Glutamatergic neuron (in vitro differentiated cells): ENCODE results near the gene RND1. TPM values are rescaled to one million over a fixed set of nuclear protein-coding genes. Genes with fewer than 3 reads are reported as not detected.

Experiments used
- DNase-seq: peaks from one replicate; pipeline ENCODE4 v3.0.0; 2022
- H3K27ac Mint-ChIP-seq: one replicate; pipeline ENCODE4 v1.8.0; 2020; ENCODE audit warnings: mild to moderate bottlenecking, mixed read lengths, inconsistent platforms; ENCODE audit not compliant: unreplicated experiment
- H3K27me3 Mint-ChIP-seq: one replicate; pipeline ENCODE4 v1.8.0; 2020; ENCODE audit warnings: mild to moderate bottlenecking, moderate library complexity, mixed read lengths, inconsistent platforms; ENCODE audit not compliant: unreplicated experiment
- H3K36me3 Mint-ChIP-seq: one replicate; pipeline ENCODE4 v1.8.0; 2020; ENCODE audit warnings: mild to moderate bottlenecking, mixed read lengths, inconsistent platforms; ENCODE audit not compliant: unreplicated experiment
- H3K4me1 Mint-ChIP-seq: one replicate; pipeline ENCODE4 v1.8.0; 2020; ENCODE audit warnings: mild to moderate bottlenecking, low read depth, mixed read lengths, inconsistent platforms; ENCODE audit not compliant: unreplicated experiment
- H3K4me3 Mint-ChIP-seq: one replicate; pipeline ENCODE4 v1.8.0; 2020; ENCODE audit warnings: mild to moderate bottlenecking, mixed read lengths, inconsistent platforms; ENCODE audit not compliant: unreplicated experiment
- H3K9me3 Mint-ChIP-seq: one replicate; pipeline ENCODE4 v1.8.0; 2020; ENCODE audit warnings: mild to moderate bottlenecking, moderate library complexity, mixed read lengths, inconsistent platforms; ENCODE audit not compliant: unreplicated experiment
- total RNA-seq: library from RNA; stranded (reverse); fragmentation: NEBNext Ultra II Directional; extraction: Animal tissue kit (Norgen Biotek cat#: 25700); gene quantifications from one replicate; pipeline ENCODE4 v1.2.1, GENCODE V29; 2021; ENCODE audit not compliant: unreplicated experiment
- TF ChIP-seq, protein P1 (sequence below): fragments of 200-600 bp; sonication (generic); IDR thresholded peaks from one replicate; pipeline ENCODE4 v1.5.0; 2021; ENCODE audit not compliant: partially characterized antibody, unreplicated experiment

Gene RND1
- total RNA-seq, 1 donor from 2014 or later: 1.8 TPM

DNA sequence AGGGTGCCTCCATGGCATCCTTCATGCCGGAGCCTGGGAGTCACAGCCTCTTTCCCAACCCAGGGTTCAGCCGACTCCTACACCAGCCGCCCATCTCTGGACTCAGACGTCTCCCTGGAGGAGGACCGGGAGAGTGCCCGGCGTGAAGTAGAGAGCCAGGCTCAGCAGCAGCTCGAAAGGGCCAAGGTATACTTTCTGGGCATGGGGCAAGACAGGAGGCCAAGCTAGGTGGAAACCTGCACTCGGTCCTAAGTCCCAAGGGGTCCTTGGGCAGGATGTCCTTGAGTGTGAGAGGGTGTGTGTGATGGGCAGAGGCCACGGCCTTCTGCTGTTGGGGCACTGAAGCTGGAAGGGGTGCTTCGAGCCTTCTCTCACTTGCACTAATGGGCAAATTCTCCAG, 42.4 kb downstream of the RND1 start:
- H3K27ac Mint-ChIP-seq: no peak overlapping the region
- peaks cover 4% of the 10 kb centered on the region for H3K36me3 Mint-ChIP-seq
- peaks cover 4% of the 10 kb centered on the region for H3K9me3 Mint-ChIP-seq
- H3K27me3 Mint-ChIP-seq: peaks cover 16% of the 10 kb centered on the region
- H3K4me1 Mint-ChIP-seq: peaks cover 8% of the 10 kb centered on the region
- TF ChIP-seq, protein P1, sequence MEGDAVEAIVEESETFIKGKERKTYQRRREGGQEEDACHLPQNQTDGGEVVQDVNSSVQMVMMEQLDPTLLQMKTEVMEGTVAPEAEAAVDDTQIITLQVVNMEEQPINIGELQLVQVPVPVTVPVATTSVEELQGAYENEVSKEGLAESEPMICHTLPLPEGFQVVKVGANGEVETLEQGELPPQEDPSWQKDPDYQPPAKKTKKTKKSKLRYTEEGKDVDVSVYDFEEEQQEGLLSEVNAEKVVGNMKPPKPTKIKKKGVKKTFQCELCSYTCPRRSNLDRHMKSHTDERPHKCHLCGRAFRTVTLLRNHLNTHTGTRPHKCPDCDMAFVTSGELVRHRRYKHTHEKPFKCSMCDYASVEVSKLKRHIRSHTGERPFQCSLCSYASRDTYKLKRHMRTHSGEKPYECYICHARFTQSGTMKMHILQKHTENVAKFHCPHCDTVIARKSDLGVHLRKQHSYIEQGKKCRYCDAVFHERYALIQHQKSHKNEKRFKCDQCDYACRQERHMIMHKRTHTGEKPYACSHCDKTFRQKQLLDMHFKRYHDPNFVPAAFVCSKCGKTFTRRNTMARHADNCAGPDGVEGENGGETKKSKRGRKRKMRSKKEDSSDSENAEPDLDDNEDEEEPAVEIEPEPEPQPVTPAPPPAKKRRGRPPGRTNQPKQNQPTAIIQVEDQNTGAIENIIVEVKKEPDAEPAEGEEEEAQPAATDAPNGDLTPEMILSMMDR: no peak
- no peak overlapping the region for H3K4me3 Mint-ChIP-seq
- DNase-seq: no peak

DNA sequence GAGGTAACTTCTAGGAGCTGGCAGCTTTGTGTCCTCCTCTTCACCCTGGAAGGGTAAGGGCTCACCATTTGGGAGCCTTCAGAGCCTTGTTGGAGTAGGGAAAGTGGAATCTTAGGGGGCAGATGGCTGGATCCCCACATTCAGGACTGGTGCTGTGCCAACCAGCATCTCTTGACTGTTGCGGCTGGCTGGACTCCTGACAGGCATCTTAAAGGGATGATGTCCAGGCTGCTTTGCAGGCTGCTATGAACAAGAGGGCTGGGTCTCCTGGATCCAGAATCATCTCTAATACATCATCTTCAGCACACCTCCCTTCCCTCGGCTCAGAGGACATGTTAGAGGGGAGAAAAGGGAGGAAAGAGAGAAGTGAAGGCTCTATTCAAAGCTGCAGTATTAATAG, 43.0 kb downstream of the RND1 start:
- no peak for DNase-seq
- TF ChIP-seq, protein P1: no peak
- peak overlapping the region; percentile 7 for H3K4me3 Mint-ChIP-seq
- H3K27ac Mint-ChIP-seq: no peak overlapping the region
- H3K9me3 Mint-ChIP-seq: peaks cover 4% of the 10 kb centered on the region
- H3K4me1 Mint-ChIP-seq: peaks cover 8% of the 10 kb centered on the region
- H3K27me3 Mint-ChIP-seq: peaks cover 16% of the 10 kb centered on the region
- H3K36me3 Mint-ChIP-seq: peaks cover 4% of the 10 kb centered on the region

DNA sequence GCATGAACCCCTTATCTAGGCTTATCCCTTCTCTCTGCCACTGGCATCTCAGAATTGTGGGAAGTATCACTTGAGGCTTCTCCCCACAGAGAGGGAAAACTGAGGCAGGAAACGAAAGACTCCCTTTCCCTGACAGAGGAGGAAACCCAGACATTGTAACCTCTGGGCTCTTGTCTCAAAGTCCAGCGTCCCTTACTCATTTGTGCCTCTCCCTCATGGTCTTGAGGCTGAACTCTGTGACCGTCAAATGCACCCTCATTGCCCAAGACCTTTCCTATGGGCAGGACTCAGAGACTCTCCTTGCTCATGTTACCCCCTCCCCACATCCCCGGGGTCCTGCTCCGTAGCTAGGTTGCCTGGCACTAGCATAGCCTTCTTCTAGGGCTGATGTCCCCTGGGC, 43.5 kb downstream of the RND1 start:
- H3K4me1 Mint-ChIP-seq: peaks cover 11% of the 10 kb centered on the region
- H3K27me3 Mint-ChIP-seq: peaks cover 16% of the 10 kb centered on the region
- no peak overlapping the region for H3K27ac Mint-ChIP-seq
- peaks cover 7% of the 10 kb centered on the region for H3K36me3 Mint-ChIP-seq
- TF ChIP-seq, protein P1: no peak
- H3K9me3 Mint-ChIP-seq: peaks cover 5% of the 10 kb centered on the region
- H3K4me3 Mint-ChIP-seq: peak overlapping the region; percentile 7
- DNase-seq: no peak

DNA sequence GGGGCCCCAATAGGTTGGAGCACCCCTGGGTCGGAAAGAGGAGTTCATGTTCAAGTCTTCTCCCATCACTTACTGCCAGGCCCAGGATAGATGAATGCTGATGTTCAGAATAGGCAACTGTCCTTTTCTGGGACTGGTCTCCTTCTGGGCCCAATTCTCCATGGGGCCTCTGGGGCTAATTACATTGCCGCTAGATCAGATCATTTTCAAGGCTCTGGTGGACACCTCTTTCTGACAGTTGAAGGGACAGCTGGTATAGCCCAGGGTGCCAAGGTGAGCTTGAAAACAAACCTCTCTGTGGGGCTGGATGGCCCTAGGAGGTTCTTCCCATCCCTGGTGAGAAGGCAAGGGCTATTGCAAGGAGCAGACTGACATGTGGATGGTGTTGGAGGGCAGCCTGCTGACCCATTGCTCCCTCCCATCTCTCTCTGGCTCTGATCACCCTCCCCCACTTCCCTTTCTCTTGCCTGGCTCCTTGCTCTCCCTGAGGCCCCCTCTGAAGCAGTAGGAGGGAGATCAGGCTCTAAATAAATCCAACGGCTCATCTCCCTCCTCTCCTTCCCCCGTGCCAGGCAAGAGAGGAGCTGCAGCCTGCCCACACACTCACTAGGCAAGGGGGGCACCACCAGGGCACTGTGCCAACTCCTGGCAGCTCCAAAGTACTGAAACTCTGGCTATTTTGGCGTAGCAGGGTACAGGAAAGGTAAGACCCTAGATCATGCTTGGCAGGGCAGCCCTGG, 45.5 kb downstream of the RND1 start:
- TF ChIP-seq, protein P1: no peak
- Mint-ChIP-seq H3K27ac (no peak overlapping the region), H3K4me3 (peak overlapping the region; percentile 93), H3K36me3 (peaks cover 4% of the 10 kb centered on the region), H3K27me3 (peaks cover 20% of the 10 kb centered on the region), H3K4me1 (peaks cover 20% of the 10 kb centered on the region), H3K9me3 (peaks cover 11% of the 10 kb centered on the region)
- DNase-seq: no peak

DNA sequence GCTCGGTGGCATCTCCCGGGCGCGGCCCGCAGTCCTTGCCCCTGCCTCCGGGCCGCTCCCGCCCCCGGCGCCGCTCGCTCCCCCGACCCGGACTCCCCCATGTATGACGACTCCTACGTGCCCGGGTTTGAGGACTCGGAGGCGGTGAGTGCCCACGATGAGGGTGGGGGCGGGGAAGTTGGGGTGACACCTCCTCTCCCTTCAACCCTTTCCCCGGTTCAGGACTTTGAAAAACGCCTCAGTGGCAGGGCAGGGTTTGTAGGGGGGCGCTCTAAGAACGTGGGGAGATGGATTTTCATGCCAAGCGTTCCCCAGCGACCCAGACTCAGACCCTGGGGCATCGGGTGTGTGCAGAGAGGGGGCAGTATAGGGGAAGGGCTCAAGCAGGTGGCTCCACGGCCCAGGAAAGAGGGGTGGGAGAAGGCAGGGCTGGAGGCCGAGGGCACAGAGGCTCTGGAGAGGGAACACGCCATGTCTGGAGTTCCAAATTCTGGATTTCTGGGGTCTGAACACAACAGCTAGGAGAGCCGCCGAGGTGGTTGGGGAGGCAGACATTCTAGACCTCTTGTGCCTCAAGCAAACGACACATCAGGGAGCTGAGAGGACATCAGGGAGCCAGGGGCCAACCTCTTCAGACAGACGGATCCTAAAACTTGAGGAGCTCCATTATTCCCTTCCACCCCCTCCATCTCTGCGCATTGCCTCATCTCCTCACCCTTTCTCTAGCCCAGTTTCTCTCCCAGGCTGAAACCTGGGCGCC, 46.7 kb downstream of the RND1 start:
- Mint-ChIP-seq H3K4me3 (peak overlapping the region; percentile 93), H3K9me3 (peaks cover 11% of the 10 kb centered on the region), H3K36me3 (peaks cover 4% of the 10 kb centered on the region), H3K4me1 (peaks cover 20% of the 10 kb centered on the region), H3K27ac (peak overlapping the region; percentile 76), H3K27me3 (peaks cover 20% of the 10 kb centered on the region)
- TF ChIP-seq, protein P1: peak; percentile 43
- peak; percentile 65 for DNase-seq
